ENCODE data around the gene PRKG1. TPM values are rescaled to one million over a fixed set of nuclear protein-coding genes. Genes with fewer than 3 reads are reported as not detected.
A peak's percentile ranks its signal among the peaks of the same experiment; 100 is the strongest.

PRKG1 gene
- total and polyA plus RNA-seq, 2 of the 4 experiments (the other 2 are of a cell fraction) = 3.5 to 18.3 TPM

DNA sequence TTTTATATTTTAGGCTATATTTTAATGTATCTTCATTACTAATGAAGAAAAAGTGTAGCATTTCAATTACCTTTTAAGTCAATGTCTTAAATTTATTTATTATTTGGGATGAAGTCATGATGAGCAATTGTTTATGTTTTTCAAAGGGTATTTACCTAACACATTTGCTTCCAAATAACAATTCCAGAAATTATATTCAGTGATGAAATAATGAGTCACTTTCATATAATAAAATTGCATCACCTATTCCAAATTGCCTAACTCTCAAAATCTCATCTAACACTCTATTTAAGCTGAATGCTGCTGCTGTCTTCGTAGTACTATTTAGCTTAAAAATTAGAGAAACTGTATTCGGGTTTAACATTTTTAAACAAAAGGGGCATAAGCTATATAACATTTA, 97.7 kb downstream of the PRKG1 start:
- intact Hi-C loops (cut with micrococcal nuclease) (no loop called here), in situ Hi-C loops (cut with MboI; ENCODE audit: low sequenced_read_pairs) (no loop called here)
- no peak overlapping the region for H2AFZ ChIP-seq (replicated peaks; ENCODE audit: low read length, poor library complexity)

More for the DNA sequence above, 97.7 kb downstream of the PRKG1 start:
- Histone ChIP-seq H4K91ac (ENCODE audit: insufficient read depth, low read depth, low read length) (no peak overlapping the region), H3K14ac (replicated peaks; ENCODE audit: low read depth, low read length) (no peak overlapping the region), H4K5ac (ENCODE audit: low read depth, low read length) (no peak overlapping the region), H3K36me3 (ENCODE audit: control insufficient read depth, insufficient read depth, low read length) (no peaks in the 10 kb centered on the region), H2BK5ac (ENCODE audit: low read depth, low read length, poor library complexity, severe bottlenecking) (no peak overlapping the region), H2BK20ac (ENCODE audit: low read depth, low read length) (no peak overlapping the region), H3K4me3 (ENCODE audit: insufficient read depth, low read depth, low read length) (no peak overlapping the region), H3K9me1 (ENCODE audit: insufficient read depth, low read length) (peaks cover 13% of the 10 kb centered on the region), H3K4ac (ENCODE audit: low read depth, low read length) (no peak overlapping the region), H2BK120ac (ENCODE audit: low read depth, low read length) (no peak overlapping the region), H3K9ac (ENCODE audit: low read depth, low read length) (no peak overlapping the region), H2AK9ac (replicated peaks; ENCODE audit: low read depth, low read length, poor library complexity) (no peak overlapping the region), H2BK15ac (ENCODE audit: low read depth, low read length) (no peak overlapping the region), H2AK5ac (ENCODE audit: low read depth, low read length) (no peak overlapping the region), H3K9me3 (ENCODE audit: control insufficient read depth, insufficient read depth, low read length) (no peaks in the 10 kb centered on the region), H4K8ac (ENCODE audit: low read depth in 2 of 2, low read length in 2 of 2) (no peak overlapping the region), H3K56ac (ENCODE audit: extremely low read depth, insufficient read depth, low read length) (no peak overlapping the region), H3K27ac (ENCODE audit: insufficient read depth, low read length) (no peak overlapping the region), H3K18ac (ENCODE audit: low read depth, low read length) (no peak overlapping the region), H3K4me2 (ENCODE audit: low read depth, low read length) (no peak overlapping the region), H3K4me1 (ENCODE audit: control insufficient read depth, insufficient read depth, low read length) (peaks cover 13% of the 10 kb centered on the region), H3K79me1 (ENCODE audit: low read depth in 1 of 2, low read length in 2 of 2) (peaks cover 7 to 24% of the 10 kb centered on the region in 2 experiments), H3K27me3 (ENCODE audit: control insufficient read depth, insufficient read depth, low read length) (no peaks in the 10 kb centered on the region), H4K20me1 (ENCODE audit: insufficient read depth, low read length) (no peaks in the 10 kb centered on the region; the same call in 1 of the 2 replicates), H3K23ac (ENCODE audit: low read depth, low read length) (no peak overlapping the region)
- POLR2A ChIA-PET (ENCODE audit: unreplicated experiment) = no interaction called here
- no peak for TF ChIP-seq SMC3 (IDR thresholded peaks at IDR 0.05; ENCODE audit: low read depth, low read length)
- peak; percentile 48; the same call in 1 of the 2 replicates for TF ChIP-seq FOS (IDR thresholded peaks at IDR 0.05; ENCODE audit: low read depth, low read length)
- peak; percentile 88 for TF ChIP-seq CEBPB (IDR thresholded peaks at IDR 0.05; ENCODE audit: low read depth, low read length)
- TF ChIP-seq, protein P1, sequence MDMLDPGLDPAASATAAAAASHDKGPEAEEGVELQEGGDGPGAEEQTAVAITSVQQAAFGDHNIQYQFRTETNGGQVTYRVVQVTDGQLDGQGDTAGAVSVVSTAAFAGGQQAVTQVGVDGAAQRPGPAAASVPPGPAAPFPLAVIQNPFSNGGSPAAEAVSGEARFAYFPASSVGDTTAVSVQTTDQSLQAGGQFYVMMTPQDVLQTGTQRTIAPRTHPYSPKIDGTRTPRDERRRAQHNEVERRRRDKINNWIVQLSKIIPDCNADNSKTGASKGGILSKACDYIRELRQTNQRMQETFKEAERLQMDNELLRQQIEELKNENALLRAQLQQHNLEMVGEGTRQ (IDR thresholded peaks at IDR 0.05; ENCODE audit: low read depth, low read length) = no peak
- no TSS peak for BruUV-seq (replicated peaks)
- CTCF ChIA-PET = no interaction called here
- DNase-seq (peak; percentile 49), ATAC-seq (ENCODE audit: low read depth) (no peak)
- dilution Hi-C loops (cut with HindIII; ENCODE audit: low sequenced_read_pairs, unreplicated experiment) = no loop called here
- no CpG with 5 or more reads among the region's 2 CpGs for whole genome bisulfite sequencing, 2 experiments (ENCODE audit: extremely low coverage in 2 of 2, insufficient read length in 1 of 2)
